ENCODE results near the gene SPATA13. TPM values are rescaled to one million over a fixed set of nuclear protein-coding genes. Genes with fewer than 3 reads are reported as not detected.

SPATA13 gene
- total and polyA plus RNA-seq, 2 experiments from 2014 or later = 12.4 to 19.4 TPM

GRCh38 chr13:24301434-24301833 lies 140.9 kb downstream of the SPATA13 start:
- Histone ChIP-seq H2AFZ (no peak overlapping the region), H3K36me3 (replicated peaks; ENCODE audit: insufficient read depth, low read depth) (no peaks in the 10 kb centered on the region), H3K79me2 (no peaks in the 10 kb centered on the region), H3K27me3 (no peaks in the 10 kb centered on the region), H3K9me3 (ENCODE audit: low read depth) (no peaks in the 10 kb centered on the region), H3K9me2 (replicated peaks; ENCODE audit: insufficient read depth) (no peaks in the 10 kb centered on the region), H4K20me1 (ENCODE audit: insufficient read depth, poor library complexity, severe bottlenecking) (no peaks in the 10 kb centered on the region), H3K27ac (no peak overlapping the region), H3K4me1 (ENCODE audit: insufficient read depth) (no peaks in the 10 kb centered on the region), H3K4me2 (no peak overlapping the region), H3K4me3 (no peak overlapping the region)
- no peak for DNase-seq (ENCODE audit: low spot score)
- no peak for TF ChIP-seq EZH2phosphoT487 (IDR thresholded peaks at IDR 0.05; ENCODE audit: low read depth, severe bottlenecking, unreplicated experiment)
- no peak for TF ChIP-seq CTCF (IDR thresholded peaks at IDR 0.05; ENCODE audit: poor library complexity)
- no peak for TF ChIP-seq EZH2 (IDR thresholded peaks at IDR 0.05; ENCODE audit: borderline replicate concordance)
- 88% methylated on average over 12 of the region's 12 CpGs for WGBS (ENCODE audit: low lambda C conversion rate, missing lambda C conversion rate)

GRCh38 chr13:24301911-24302310 lies 141.4 kb downstream of the SPATA13 start:
- no peaks in the 10 kb centered on the region for H3K36me3 ChIP-seq (replicated peaks; ENCODE audit: insufficient read depth, low read depth)
- no peaks in the 10 kb centered on the region for H4K20me1 ChIP-seq (ENCODE audit: insufficient read depth, poor library complexity, severe bottlenecking)
- H2AFZ ChIP-seq = no peak overlapping the region
- no peaks in the 10 kb centered on the region for H3K27me3 ChIP-seq
- no peak overlapping the region for H3K4me3 ChIP-seq
- 97% methylated on average over 7 of the region's 7 CpGs for WGBS (ENCODE audit: low lambda C conversion rate, missing lambda C conversion rate)
- H3K27ac ChIP-seq = no peak overlapping the region
- no peaks in the 10 kb centered on the region for H3K4me1 ChIP-seq (ENCODE audit: insufficient read depth)
- no peak for DNase-seq (ENCODE audit: low spot score)
- H3K4me2 ChIP-seq = no peak overlapping the region
- H3K9me2 ChIP-seq (replicated peaks; ENCODE audit: insufficient read depth) = no peaks in the 10 kb centered on the region
- no peak for TF ChIP-seq CTCF (IDR thresholded peaks at IDR 0.05; ENCODE audit: poor library complexity)
- no peak for TF ChIP-seq EZH2phosphoT487 (IDR thresholded peaks at IDR 0.05; ENCODE audit: low read depth, severe bottlenecking, unreplicated experiment)
- TF ChIP-seq EZH2 (IDR thresholded peaks at IDR 0.05; ENCODE audit: borderline replicate concordance) = no peak
- H3K79me2 ChIP-seq = no peaks in the 10 kb centered on the region
- no peaks in the 10 kb centered on the region for H3K9me3 ChIP-seq (ENCODE audit: low read depth)

- no peaks in the 10 kb centered on the region for H3K9me3 ChIP-seq (ENCODE audit: low read depth)
- H3K27ac ChIP-seq = no peak overlapping the region
- H3K36me3 ChIP-seq (replicated peaks; ENCODE audit: insufficient read depth, low read depth) = no peaks in the 10 kb centered on the region
- H3K4me3 ChIP-seq = no peak overlapping the region
- no peaks in the 10 kb centered on the region for H4K20me1 ChIP-seq (ENCODE audit: insufficient read depth, poor library complexity, severe bottlenecking)
- H3K4me1 ChIP-seq (ENCODE audit: insufficient read depth) = no peaks in the 10 kb centered on the region
- 89% methylated on average over 5 of the region's 5 CpGs for WGBS (ENCODE audit: low lambda C conversion rate, missing lambda C conversion rate)
- no peak for DNase-seq (ENCODE audit: low spot score)
- H3K4me2 ChIP-seq = no peak overlapping the region
- no peak overlapping the region for H2AFZ ChIP-seq
- no peaks in the 10 kb centered on the region for H3K9me2 ChIP-seq (replicated peaks; ENCODE audit: insufficient read depth)
- no peaks in the 10 kb centered on the region for H3K79me2 ChIP-seq
- H3K27me3 ChIP-seq = no peaks in the 10 kb centered on the region
- no peak for TF ChIP-seq EZH2 (IDR thresholded peaks at IDR 0.05; ENCODE audit: borderline replicate concordance)
- no peak for TF ChIP-seq CTCF (IDR thresholded peaks at IDR 0.05; ENCODE audit: poor library complexity)
- no peak for TF ChIP-seq EZH2phosphoT487 (IDR thresholded peaks at IDR 0.05; ENCODE audit: low read depth, severe bottlenecking, unreplicated experiment)
Measured at GRCh38 chr13:24304620-24305019, 144.1 kb downstream of the SPATA13 start.

- Histone ChIP-seq H3K9me2 (replicated peaks; ENCODE audit: insufficient read depth) (no peaks in the 10 kb centered on the region), H2AFZ (no peak overlapping the region), H3K9me3 (ENCODE audit: low read depth) (no peaks in the 10 kb centered on the region), H3K79me2 (no peaks in the 10 kb centered on the region), H3K4me3 (no peak overlapping the region), H3K4me2 (no peak overlapping the region), H3K4me1 (ENCODE audit: insufficient read depth) (no peaks in the 10 kb centered on the region), H3K27me3 (no peaks in the 10 kb centered on the region), H3K36me3 (replicated peaks; ENCODE audit: insufficient read depth, low read depth) (no peaks in the 10 kb centered on the region), H3K27ac (no peak overlapping the region), H4K20me1 (ENCODE audit: insufficient read depth, poor library complexity, severe bottlenecking) (no peaks in the 10 kb centered on the region)
- TF ChIP-seq EZH2phosphoT487 (IDR thresholded peaks at IDR 0.05; ENCODE audit: low read depth, severe bottlenecking, unreplicated experiment) (no peak), CTCF (IDR thresholded peaks at IDR 0.05; ENCODE audit: poor library complexity) (no peak), EZH2 (IDR thresholded peaks at IDR 0.05; ENCODE audit: borderline replicate concordance) (no peak)
- no peak for DNase-seq (ENCODE audit: low spot score)
- WGBS (ENCODE audit: low lambda C conversion rate, missing lambda C conversion rate) = 69% methylated on average over 1 of the region's 1 CpG
Measured at GRCh38 chr13:24306632-24307031, 146.1 kb downstream of the SPATA13 start.
